Peyer's patch (tissue), 4 donors: ENCODE measurements around the gene ZNF181.

Experiments
- POLR2A ChIP-seq, 2 donors: fragments of 450-650 bp; IDR thresholded peaks; one replicate each; pipeline ENCODE4 v1.5.1; 2017; ENCODE audit warnings: antibody characterized with exemption in 2 of 2, mild to moderate bottlenecking in 2 of 2, moderate library complexity in 2 of 2
- TF ChIP-seq, protein P1 (sequence below), 6 experiments: fragments of 450-650 bp in 4 of 6; fragments of 200-600 bp in 2 of 6; sonication (generic) in 1 of 6; IDR thresholded peaks; one replicate each; pipeline ENCODE4 v1.5.1; 2017 to 2019; ENCODE audit warnings: antibody characterized with exemption in 6 of 6, mild to moderate bottlenecking in 3 of 6, moderate library complexity in 1 of 6

DNA sequence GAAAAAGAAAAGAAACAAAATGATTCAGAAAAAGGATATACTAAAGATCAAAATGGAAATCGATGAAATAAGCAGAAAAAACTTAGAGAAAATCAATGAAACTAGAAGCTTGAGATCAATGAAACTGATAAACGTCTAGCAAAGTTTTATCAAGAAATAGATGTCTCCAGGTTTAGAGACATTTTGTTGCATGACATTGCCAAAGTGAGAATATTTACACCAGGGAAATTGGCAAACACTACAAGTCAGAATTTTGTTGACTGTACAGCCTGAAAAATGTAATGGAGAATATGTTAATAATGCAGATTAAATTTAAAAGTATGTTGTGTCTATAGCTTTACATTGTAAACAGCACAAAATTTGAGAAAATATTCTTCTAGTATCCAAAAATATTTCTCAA is 44.3 kb downstream of the ZNF181 start:
- TF ChIP-seq POLR2A (IDR thresholded peaks at IDR 0.05), result no peak
- TF ChIP-seq, protein P1, sequence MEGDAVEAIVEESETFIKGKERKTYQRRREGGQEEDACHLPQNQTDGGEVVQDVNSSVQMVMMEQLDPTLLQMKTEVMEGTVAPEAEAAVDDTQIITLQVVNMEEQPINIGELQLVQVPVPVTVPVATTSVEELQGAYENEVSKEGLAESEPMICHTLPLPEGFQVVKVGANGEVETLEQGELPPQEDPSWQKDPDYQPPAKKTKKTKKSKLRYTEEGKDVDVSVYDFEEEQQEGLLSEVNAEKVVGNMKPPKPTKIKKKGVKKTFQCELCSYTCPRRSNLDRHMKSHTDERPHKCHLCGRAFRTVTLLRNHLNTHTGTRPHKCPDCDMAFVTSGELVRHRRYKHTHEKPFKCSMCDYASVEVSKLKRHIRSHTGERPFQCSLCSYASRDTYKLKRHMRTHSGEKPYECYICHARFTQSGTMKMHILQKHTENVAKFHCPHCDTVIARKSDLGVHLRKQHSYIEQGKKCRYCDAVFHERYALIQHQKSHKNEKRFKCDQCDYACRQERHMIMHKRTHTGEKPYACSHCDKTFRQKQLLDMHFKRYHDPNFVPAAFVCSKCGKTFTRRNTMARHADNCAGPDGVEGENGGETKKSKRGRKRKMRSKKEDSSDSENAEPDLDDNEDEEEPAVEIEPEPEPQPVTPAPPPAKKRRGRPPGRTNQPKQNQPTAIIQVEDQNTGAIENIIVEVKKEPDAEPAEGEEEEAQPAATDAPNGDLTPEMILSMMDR (IDR thresholded peaks at IDR 0.05), result no peak
